HepG2 (cell line): ENCODE measurements around the gene TK2. TPM values are rescaled to one million over a fixed set of nuclear protein-coding genes. Genes with fewer than 3 reads are reported as not detected.

Source experiments
- ATAC-seq: fragments of 200-7000 bp; cut with Tn5 transposase; 3 replicates; pipeline ENCODE4 v1.9.1; 2020; ENCODE audit warnings: mild to moderate bottlenecking, moderate library complexity
- BruUV-seq: library from RNA; stranded (reverse); fragments of 400-500 nt; replicated peaks from 2 replicates; lab custom pipeline; 2021; lab: Mats Ljungman, UMichigan
- CTCF ChIA-PET: fragments of 300-600 bp; formaldehyde crosslinking; extraction: SDS; loops from one replicate; lab custom pipeline; 2021; ENCODE audit warnings: low total read pairs, inconsistent platforms, low intra/inter-chr PET ratio; lab: Yijun Ruan, JAX
- POLR2A ChIA-PET: fragments of 350-600 bp; sonication (Branson Sonifier 250); formaldehyde crosslinking; loops from one replicate; lab custom pipeline; 2020; ENCODE audit warnings: antibody characterized with exemption, inconsistent platforms; lab: Yijun Ruan, JAX
- DNase-seq: peaks from one replicate; pipeline ENCODE4 v3.0.0-alpha.2; 2015; ENCODE audit warnings: low spot score
- FAIRE-seq: peaks from 3 replicates; lab custom pipeline; 2011; peaks lifted over from hg19 to GRCh38; lab: Jason Lieb, UNC
- H2AFZ ChIP-seq: one replicate; pipeline ENCODE4 v1.6.1; 2011; ENCODE audit warnings: low read length, inconsistent platforms
- H3K27ac ChIP-seq: fragments of 300-600 bp; 3 replicates; pipeline ENCODE4 v1.8.0; 2011; ENCODE audit warnings: mixed run types, mild to moderate bottlenecking, mixed read lengths, low read length, inconsistent platforms; ENCODE audit not compliant: insufficient read depth; ENCODE audit errors: extremely low read length
- H3K27me3 ChIP-seq, 2 experiments: fragments of 200-600 bp in 1 of 2; 2 replicates in 1 of 2; 3 replicates in 1 of 2; pipeline versions ENCODE4 v1.6.0 to v1.8.0; 2011; ENCODE audit warnings: low read length in 2 of 2, mild to moderate bottlenecking in 2 of 2, moderate library complexity in 2 of 2, inconsistent platforms in 1 of 2; ENCODE audit not compliant: insufficient read depth in 2 of 2, control insufficient read depth in 1 of 2
- H3K36me3 ChIP-seq, 2 experiments: fragments of 200-600 bp in 1 of 2; replicated peaks in 1 of 2; 2 replicates in 1 of 2; 3 replicates in 1 of 2; pipeline versions ENCODE4 v1.5.1 to v1.8.0; 2011; ENCODE audit warnings: low read length in 2 of 2, inconsistent platforms in 1 of 2; ENCODE audit not compliant: insufficient read depth in 2 of 2, control insufficient read depth in 1 of 2
- H3K4me1 ChIP-seq: 2 replicates; pipeline ENCODE4 v1.5.1; 2012; ENCODE audit warnings: low read length, inconsistent platforms; ENCODE audit not compliant: insufficient read depth
- H3K4me2 ChIP-seq: 2 replicates; pipeline ENCODE4 v1.6.0; 2011; ENCODE audit warnings: low read depth, low read length, inconsistent platforms
- H3K4me3 ChIP-seq, 3 experiments: fragments of 200-600 bp in 1 of 3; sonication (generic), shearing (Covaris generic) in 1 of 3; replicated peaks in 1 of 3; 2 replicates each; pipeline ENCODE4 v1.5.1; 2011 to 2016; ENCODE audit warnings: low read length in 3 of 3, inconsistent platforms in 2 of 3, low read depth in 2 of 3, mild to moderate bottlenecking in 2 of 3, control low read depth in 1 of 3, mixed read lengths in 1 of 3; ENCODE audit not compliant: insufficient read depth in 1 of 3
- H3K79me2 ChIP-seq: one replicate; pipeline ENCODE4 v1.6.1; 2011; ENCODE audit warnings: low read length, inconsistent platforms; ENCODE audit not compliant: insufficient read depth
- H3K9ac ChIP-seq: 2 replicates; pipeline ENCODE4 v1.6.0; 2011; ENCODE audit warnings: mild to moderate bottlenecking, low read depth, low read length, inconsistent platforms; ENCODE audit not compliant: insufficient read depth
- H3K9me3 ChIP-seq: 2 replicates; pipeline ENCODE4 v1.5.1; 2012; ENCODE audit warnings: mild to moderate bottlenecking, low read length
- H4K20me1 ChIP-seq: 2 replicates; pipeline ENCODE4 v1.6.0; 2011; ENCODE audit warnings: inconsistent platforms, mild to moderate bottlenecking, low read length, moderate library complexity; ENCODE audit not compliant: insufficient read depth
- AGO1 ChIP-seq: fragments of 200-400 bp; formaldehyde crosslinking; IDR thresholded peaks from 2 replicates; pipeline ENCODE4 v1.6.1; 2017; ENCODE audit warnings: mild to moderate bottlenecking, low read depth, low read length, moderate library complexity; ENCODE audit not compliant: poor library complexity, severe bottlenecking
- ELF3 ChIP-seq: IDR thresholded peaks from 2 replicates; pipeline ENCODE4 v1.6.1; 2016; ENCODE audit warnings: missing genetic modification reagents, missing compliant biosample characterization
- GLI4 ChIP-seq: sonication (generic); formaldehyde crosslinking; IDR thresholded peaks from 2 replicates; pipeline ENCODE4 v1.5.1; 2020; ENCODE audit warnings: missing genetic modification reagents, mild to moderate bottlenecking, moderate library complexity, borderline replicate concordance
- HDAC1 ChIP-seq: sonication (generic); formaldehyde crosslinking; IDR thresholded peaks from 2 replicates; pipeline ENCODE4 v1.5.1; 2020; ENCODE audit warnings: mild to moderate bottlenecking, missing genetic modification reagents
- IRF2 ChIP-seq: IDR thresholded peaks from 2 replicates; pipeline ENCODE4 v1.6.1; 2018; ENCODE audit warnings: missing genetic modification reagents, missing compliant biosample characterization
- NFE2L1 ChIP-seq: sonication (generic); formaldehyde crosslinking; IDR thresholded peaks from 2 replicates; pipeline ENCODE4 v1.4.0; 2020; ENCODE audit warnings: missing genetic modification reagents, mild to moderate bottlenecking, borderline replicate concordance
- RBFOX2 ChIP-seq: fragments of 200-400 bp; formaldehyde crosslinking; IDR thresholded peaks from 2 replicates; pipeline ENCODE4 v1.6.1; 2017; ENCODE audit warnings: low read depth, mild to moderate bottlenecking, low read length
- RXRA ChIP-seq: sonication (generic); formaldehyde crosslinking; IDR thresholded peaks from 2 replicates; pipeline ENCODE4 v1.5.1; 2020; ENCODE audit warnings: missing genetic modification reagents
- TBL1XR1 ChIP-seq: fragments of 150-350 bp; IDR thresholded peaks from 2 replicates; pipeline ENCODE4 v1.6.1; 2014; ENCODE audit warnings: borderline replicate concordance, low read length; ENCODE audit not compliant: partially characterized antibody
- ZNF577 ChIP-seq: sonication (generic); formaldehyde crosslinking; IDR thresholded peaks from 2 replicates; pipeline ENCODE4 v1.4.0; 2020; ENCODE audit warnings: mild to moderate bottlenecking, low read depth, missing genetic modification reagents, borderline replicate concordance
- WGBS: methylation state at CpG from one replicate; pipeline ENCODE4 v1.1.6; 2017; ENCODE audit warnings: low lambda C conversion rate; 5-methylcytosine and 5-hydroxymethylcytosine counted together
- in situ Hi-C: cut with HindIII; loops from 2 replicates; pipeline ENCODE4 v1.10.0; 2017; ENCODE audit warnings: low pct_unique_long_range_greater_than_20kb; ENCODE audit not compliant: extremely low pct_ligation_motif_present
- intact Hi-C: fragments of 100-400 bp; cut with micrococcal nuclease; formaldehyde crosslinking; loops from one replicate; pipeline ENCODE4 v1.10.0; 2022; ENCODE audit not compliant: unreplicated experiment
- polyA plus RNA-seq, 8 experiments: library from polyadenylated mRNA; depleted of rRNA in 3 of 8; stranded (reverse) in 7 of 8; unstranded in 1 of 8; fragments of >200 nt; fragmentation: Illumina TruSeq in 4 of 8; extraction: Trizol in 4 of 8; gene quantifications; 2 replicates each; pipeline versions ENCODE4 v1.2.1 to v1.2.3, GENCODE V29; 2011 to 2016; ENCODE audit warnings: low read depth in 4 of 8, missing spikeins in 1 of 8, mixed read lengths in 1 of 8; ENCODE audit not compliant: insufficient read depth in 1 of 8
- total RNA-seq, 5 experiments: library from RNA; depleted of rRNA; stranded (reverse); fragments of >200 nt; fragmentation: Illumina TruSeq; extraction: Trizol; gene quantifications; 2 replicates each; pipeline ENCODE4 v1.2.3, GENCODE V29; 2016; ENCODE audit warnings: low read depth in 1 of 5
- TF ChIP-seq, protein P1 (sequence below): sonication (generic); formaldehyde crosslinking; IDR thresholded peaks from 2 replicates; pipeline ENCODE4 v1.4.0; 2020; ENCODE audit warnings: mild to moderate bottlenecking, missing genetic modification reagents
- TF ChIP-seq, protein P2 (sequence below): sonication (generic); formaldehyde crosslinking; IDR thresholded peaks from 2 replicates; pipeline ENCODE4 v1.5.0; 2020; ENCODE audit warnings: missing genetic modification reagents
- TF ChIP-seq, protein P3 (sequence below): sonication (generic); formaldehyde crosslinking; IDR thresholded peaks from 2 replicates; pipeline ENCODE4 v1.5.0; 2020; ENCODE audit warnings: missing genetic modification reagents, mild to moderate bottlenecking, borderline replicate concordance
- TF ChIP-seq, protein P4 (sequence below): IDR thresholded peaks from 2 replicates; pipeline ENCODE4 v1.6.1; 2016; ENCODE audit warnings: mild to moderate bottlenecking

TK2 gene
- total and polyA plus RNA-seq, 2 of the 13 experiments (the other 11 are each of a cell fraction or from before 2014, with no cell fraction given): 18.7 to 21.0 TPM

DNA sequence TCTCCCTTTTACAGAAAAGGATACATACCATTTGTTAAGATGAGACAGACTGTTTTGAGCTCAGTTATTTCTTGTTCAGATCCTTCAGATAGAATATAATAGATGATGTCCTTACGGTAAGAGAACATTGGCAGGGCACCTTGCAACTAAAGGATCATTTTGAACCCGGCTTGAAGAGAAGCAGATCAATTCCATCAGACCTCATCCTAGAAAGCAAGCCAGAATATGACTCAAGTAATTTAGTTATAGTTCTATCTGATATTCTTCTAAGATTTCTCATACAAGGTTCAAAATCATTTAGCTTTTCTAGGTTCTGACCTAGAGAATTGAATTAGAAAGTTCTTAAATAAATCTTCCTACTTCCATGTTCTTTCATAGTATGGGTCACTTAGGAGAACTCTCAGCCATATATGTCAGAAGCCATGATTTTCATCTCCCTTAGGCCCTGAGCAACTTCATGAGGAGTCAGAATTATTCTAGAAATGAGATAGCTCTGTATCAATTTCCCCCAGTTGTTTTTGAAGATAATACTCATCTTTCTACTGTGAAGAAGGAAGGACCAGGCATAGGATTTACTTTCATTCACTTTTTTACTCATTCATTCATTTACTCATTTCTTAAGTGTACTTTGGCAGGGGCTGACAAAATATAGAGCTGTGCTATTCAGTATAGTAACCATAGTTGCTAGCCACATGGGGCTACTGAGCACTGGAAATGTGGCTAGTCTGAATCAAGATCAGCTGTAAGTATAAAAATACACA, 13.8 kb upstream of the TK2 start:
- in situ Hi-C loops: no loop called here
- Histone ChIP-seq H3K4me2 (no peak overlapping the region), H3K36me3 (peaks cover 8 to 41% of the 10 kb centered on the region in 2 experiments; a peak in 4 of 5 replicates), H4K20me1 (0 out of 2 replicates have a peak, but pooled peaks cover 2% of the 10 kb centered on the region), H3K4me3 (no peak overlapping the region), H3K79me2 (peaks cover 3% of the 10 kb centered on the region), H2AFZ (no peak overlapping the region), H3K27ac (no peak overlapping the region), H3K9ac (no peak overlapping the region), H3K4me1 (peaks cover 8% of the 10 kb centered on the region), H3K27me3 (no peaks in the 10 kb centered on the region), H3K9me3 (no peaks in the 10 kb centered on the region)
- ATAC-seq (no peak), FAIRE-seq (no peak), DNase-seq (no peak)
- ChIA-PET POLR2A (interaction anchor here (2.9 kb wide), 1 partner anchor 11 kb away, joined by 18 read pairs; the partner anchor contains the start of gene CKLF), CTCF (interaction anchor here (1.5 kb wide), 1 partner anchor 41 kb away, joined by 5 read pairs; no protein-coding TSS in a partner anchor)
- intact Hi-C loops: no loop called here
- no peak for TF ChIP-seq TBL1XR1
- no peak for TF ChIP-seq ELF3 (CRISPR knock-in tag)
- TF ChIP-seq RBFOX2: 0 out of 2 replicates have a peak, but pooled peaks have one; percentile 29
- TF ChIP-seq IRF2 (CRISPR knock-in tag): no peak
- TF ChIP-seq, protein P1, sequence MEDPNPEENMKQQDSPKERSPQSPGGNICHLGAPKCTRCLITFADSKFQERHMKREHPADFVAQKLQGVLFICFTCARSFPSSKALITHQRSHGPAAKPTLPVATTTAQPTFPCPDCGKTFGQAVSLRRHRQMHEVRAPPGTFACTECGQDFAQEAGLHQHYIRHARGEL (CRISPR knock-in tag): no peak
- BruUV-seq: no TSS peak
- 98% methylated on average over 2 of the region's 2 CpGs for WGBS

DNA sequence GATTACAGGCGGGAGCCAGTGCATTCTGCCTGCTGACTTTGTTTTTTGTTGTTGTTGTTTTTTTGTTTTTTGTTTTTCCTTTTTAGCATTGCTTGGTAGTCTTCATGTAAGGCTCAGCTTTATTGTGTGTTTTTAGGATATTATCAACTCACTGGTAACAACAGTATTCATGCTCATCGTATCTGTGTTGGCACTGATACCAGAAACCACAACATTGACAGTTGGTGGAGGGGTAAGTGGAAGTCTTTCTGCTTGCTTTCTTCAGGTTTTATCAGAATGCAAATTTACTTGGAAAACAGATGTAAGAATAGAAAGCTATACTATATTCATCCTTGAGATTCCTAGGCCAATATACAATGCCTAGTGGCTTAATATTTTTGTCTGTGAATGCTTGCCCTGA, 13.1 kb upstream of the TK2 start:
- H3K27me3 ChIP-seq: no peaks in the 10 kb centered on the region
- ChIA-PET POLR2A (interaction anchor here (2.9 kb wide), 1 partner anchor 10 kb away, joined by 18 read pairs; the partner anchor contains the start of gene CKLF), CTCF (interaction anchor here (1.5 kb wide), 1 partner anchor 42 kb away, joined by 5 read pairs; no protein-coding TSS in a partner anchor)
- ATAC-seq (no peak), DNase-seq (no peak), FAIRE-seq (no peak)
- 0 out of 2 replicates have a peak, but pooled peaks cover 2% of the 10 kb centered on the region for H4K20me1 ChIP-seq
- WGBS: 100% methylated on average over 2 of the region's 2 CpGs
- no TSS peak for BruUV-seq
- H3K9ac ChIP-seq: no peak overlapping the region
- H3K36me3 ChIP-seq: peaks cover 8 to 47% of the 10 kb centered on the region in 2 experiments; a peak in 4 of 5 replicates
- H3K4me3 ChIP-seq: no peak overlapping the region
- peaks cover 8% of the 10 kb centered on the region for H3K4me1 ChIP-seq
- H3K27ac ChIP-seq: no peak overlapping the region
- H2AFZ ChIP-seq: no peak overlapping the region
- no peak overlapping the region for H3K4me2 ChIP-seq
- no peaks in the 10 kb centered on the region for H3K9me3 ChIP-seq
- in situ Hi-C loops: no loop called here
- intact Hi-C loops: no loop called here
- peaks cover 3% of the 10 kb centered on the region for H3K79me2 ChIP-seq
- TF ChIP-seq, protein P2, sequence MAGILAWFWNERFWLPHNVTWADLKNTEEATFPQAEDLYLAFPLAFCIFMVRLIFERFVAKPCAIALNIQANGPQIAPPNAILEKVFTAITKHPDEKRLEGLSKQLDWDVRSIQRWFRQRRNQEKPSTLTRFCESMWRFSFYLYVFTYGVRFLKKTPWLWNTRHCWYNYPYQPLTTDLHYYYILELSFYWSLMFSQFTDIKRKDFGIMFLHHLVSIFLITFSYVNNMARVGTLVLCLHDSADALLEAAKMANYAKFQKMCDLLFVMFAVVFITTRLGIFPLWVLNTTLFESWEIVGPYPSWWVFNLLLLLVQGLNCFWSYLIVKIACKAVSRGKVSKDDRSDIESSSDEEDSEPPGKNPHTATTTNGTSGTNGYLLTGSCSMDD (CRISPR knock-in tag): no peak
- TF ChIP-seq RXRA (CRISPR knock-in tag) (no peak), ZNF577 (CRISPR knock-in tag) (no peak), AGO1 (no peak), NFE2L1 (CRISPR knock-in tag) (no peak), GLI4 (no peak), HDAC1 (CRISPR knock-in tag) (no peak)
- TF ChIP-seq, protein P3, sequence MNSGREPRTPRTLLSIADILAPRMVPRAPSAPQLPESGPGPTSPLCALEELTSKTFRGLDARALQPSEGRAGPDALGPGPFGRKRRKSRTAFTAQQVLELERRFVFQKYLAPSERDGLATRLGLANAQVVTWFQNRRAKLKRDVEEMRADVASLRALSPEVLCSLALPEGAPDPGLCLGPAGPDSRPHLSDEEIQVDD (CRISPR knock-in tag): no peak
- TF ChIP-seq, protein P4, sequence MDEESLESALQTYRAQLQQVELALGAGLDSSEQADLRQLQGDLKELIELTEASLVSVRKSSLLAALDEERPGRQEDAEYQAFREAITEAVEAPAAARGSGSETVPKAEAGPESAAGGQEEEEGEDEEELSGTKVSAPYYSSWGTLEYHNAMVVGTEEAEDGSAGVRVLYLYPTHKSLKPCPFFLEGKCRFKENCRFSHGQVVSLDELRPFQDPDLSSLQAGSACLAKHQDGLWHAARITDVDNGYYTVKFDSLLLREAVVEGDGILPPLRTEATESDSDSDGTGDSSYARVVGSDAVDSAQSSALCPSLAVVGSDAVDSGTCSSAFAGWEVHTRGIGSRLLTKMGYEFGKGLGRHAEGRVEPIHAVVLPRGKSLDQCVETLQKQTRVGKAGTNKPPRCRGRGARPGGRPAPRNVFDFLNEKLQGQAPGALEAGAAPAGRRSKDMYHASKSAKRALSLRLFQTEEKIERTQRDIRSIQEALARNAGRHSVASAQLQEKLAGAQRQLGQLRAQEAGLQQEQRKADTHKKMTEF (CRISPR knock-in tag): no peak
